ENCODE data around the gene GAB2. TPM values are rescaled to one million over a fixed set of nuclear protein-coding genes. Genes with fewer than 3 reads are reported as not detected.

The GAB2 gene
- polyA plus RNA-seq, 2 donors, result 6.2 to 6.6 TPM

DNA sequence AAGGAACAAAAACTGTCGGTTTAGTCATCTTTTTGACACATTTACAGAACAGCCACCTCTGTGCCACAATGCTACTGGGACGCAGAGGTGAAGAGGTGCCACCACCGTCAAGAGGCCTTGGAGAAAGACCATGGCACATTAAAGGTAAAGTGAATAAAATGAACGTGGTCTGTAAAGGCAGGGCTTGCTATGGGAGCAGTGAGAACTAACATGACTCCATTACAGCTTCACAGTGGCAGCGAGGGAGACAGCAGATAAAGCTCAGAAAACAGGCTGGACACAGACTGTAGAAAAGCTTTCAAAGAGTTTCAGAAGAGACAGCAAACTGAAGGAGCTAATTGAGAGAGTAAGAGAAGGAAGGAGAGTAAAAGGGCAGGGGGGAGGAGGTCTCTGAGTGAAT lies 102.9 kb downstream of the GAB2 start:
- 74 to 82% methylated on average over 5 of the region's 5 CpGs for WGBS, 2 donors
- Histone ChIP-seq H3K27me3 (ENCODE audit: control insufficient read depth in 1 of 2, insufficient read depth in 2 of 2, low read length in 2 of 2) (no peaks in the 10 kb centered on the region), H3K9me3 (ENCODE audit: control insufficient read depth in 2 of 2, insufficient read depth in 1 of 2, low read depth in 1 of 2, low read length in 1 of 2) (no peaks in the 10 kb centered on the region), H3K4me1 (ENCODE audit: control insufficient read depth in 2 of 2, insufficient read depth in 2 of 2, low read length in 1 of 2) (peaks cover 4 to 6% of the 10 kb centered on the region in 2 donors), H3K36me3 (ENCODE audit: control insufficient read depth in 2 of 2, insufficient read depth in 2 of 2, low read length in 1 of 2) (no peaks in the 10 kb centered on the region), H3K27ac (ENCODE audit: low read depth in 2 of 2, low read length in 1 of 2) (no peak overlapping the region), H3K4me3 (ENCODE audit: low read depth in 1 of 2, low read length in 2 of 2) (no peak overlapping the region)

DNA sequence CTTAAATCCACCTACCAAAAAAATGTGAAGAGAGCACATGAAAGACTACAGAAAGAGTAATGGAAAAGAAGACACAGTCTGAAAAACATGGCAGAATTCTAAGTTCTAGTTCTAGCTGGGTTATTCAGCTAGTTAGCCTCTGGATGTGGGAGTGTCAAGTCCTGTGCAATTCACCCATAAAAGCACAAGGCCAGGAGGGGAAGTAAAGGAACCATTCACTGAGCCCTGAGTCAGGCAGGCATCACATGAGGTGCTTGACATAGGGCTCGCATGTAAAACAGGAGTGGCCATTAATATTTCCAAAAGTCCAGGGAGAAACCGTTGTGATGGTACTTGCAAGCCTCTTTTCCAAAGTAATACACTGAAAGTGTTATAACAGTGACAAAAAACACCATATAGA lies 103.7 kb downstream of the GAB2 start:
- Histone ChIP-seq H3K4me3 (ENCODE audit: low read depth in 1 of 2, low read length in 2 of 2) (no peak overlapping the region), H3K4me1 (ENCODE audit: control insufficient read depth in 2 of 2, insufficient read depth in 2 of 2, low read length in 1 of 2) (peaks cover 4 to 6% of the 10 kb centered on the region in 2 donors), H3K9me3 (ENCODE audit: control insufficient read depth in 2 of 2, insufficient read depth in 1 of 2, low read depth in 1 of 2, low read length in 1 of 2) (no peaks in the 10 kb centered on the region), H3K27me3 (ENCODE audit: control insufficient read depth in 1 of 2, insufficient read depth in 2 of 2, low read length in 2 of 2) (no peaks in the 10 kb centered on the region), H3K27ac (ENCODE audit: low read depth in 2 of 2, low read length in 1 of 2) (no peak overlapping the region), H3K36me3 (ENCODE audit: control insufficient read depth in 2 of 2, insufficient read depth in 2 of 2, low read length in 1 of 2) (no peaks in the 10 kb centered on the region)
- 79 to 83% methylated on average over 2 of the region's 2 CpGs for WGBS, 2 donors

DNA sequence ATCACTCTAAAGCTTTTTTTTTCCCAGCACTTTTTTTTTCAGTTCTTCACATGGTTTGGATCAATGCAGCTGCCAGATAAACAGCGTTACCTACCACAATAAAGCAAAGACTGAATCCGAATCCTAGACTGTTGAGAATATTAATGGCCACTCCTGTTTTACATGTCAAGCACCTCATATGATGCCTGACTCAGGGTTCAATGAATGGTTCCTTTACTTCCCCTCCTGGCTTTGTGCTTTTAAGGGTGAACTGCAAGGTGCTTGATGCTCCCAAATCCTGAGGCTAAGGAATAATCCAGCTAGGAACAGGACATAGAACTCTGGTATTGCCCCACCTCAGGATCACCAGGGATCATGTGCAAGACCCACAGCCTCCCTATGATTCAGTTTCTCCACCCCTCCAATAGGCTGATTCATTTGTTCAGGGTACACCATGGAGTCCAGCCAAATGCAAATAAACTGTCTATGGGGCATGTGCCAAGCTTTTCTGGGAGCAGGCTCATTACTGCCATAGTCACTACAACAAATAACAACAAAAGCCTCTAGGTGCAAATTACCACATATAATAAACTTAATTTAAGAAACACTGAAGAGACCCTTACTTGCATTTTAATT lies 104.3 kb downstream of the GAB2 start:
- 69 to 77% methylated on average over 2 of the region's 2 CpGs for WGBS, 2 donors
- H3K36me3 ChIP-seq (ENCODE audit: control insufficient read depth in 2 of 2, insufficient read depth in 2 of 2, low read length in 1 of 2), result no peaks in the 10 kb centered on the region

DNA sequence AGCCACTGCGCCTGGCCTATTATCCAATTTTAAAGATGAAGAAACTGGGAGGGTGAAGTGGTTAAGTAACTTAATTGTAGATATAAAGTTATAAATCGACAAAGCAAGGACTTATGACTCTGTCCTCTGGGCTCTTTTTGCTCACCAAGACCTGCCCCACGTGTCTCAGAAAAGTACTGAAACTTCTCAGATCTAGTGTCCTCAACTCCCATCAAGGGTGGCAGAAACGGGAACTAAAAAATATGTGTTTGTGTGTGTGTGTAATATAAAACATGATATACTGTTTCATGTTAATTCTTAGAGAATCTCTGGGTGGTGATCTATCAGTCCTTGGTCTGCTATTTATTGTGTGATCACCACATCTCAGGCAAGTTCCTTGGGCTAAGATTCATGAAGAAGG lies 104.9 kb downstream of the GAB2 start:
- peaks cover 4 to 6% of the 10 kb centered on the region in 2 donors for H3K4me1 ChIP-seq (ENCODE audit: control insufficient read depth in 2 of 2, insufficient read depth in 2 of 2, low read length in 1 of 2)
- no peaks in the 10 kb centered on the region for H3K9me3 ChIP-seq (ENCODE audit: control insufficient read depth in 2 of 2, insufficient read depth in 1 of 2, low read depth in 1 of 2, low read length in 1 of 2)
- no peaks in the 10 kb centered on the region for H3K36me3 ChIP-seq (ENCODE audit: control insufficient read depth in 2 of 2, insufficient read depth in 2 of 2, low read length in 1 of 2)
- no peak overlapping the region for H3K4me3 ChIP-seq (ENCODE audit: low read depth in 1 of 2, low read length in 2 of 2)
- H3K27me3 ChIP-seq (ENCODE audit: control insufficient read depth in 1 of 2, insufficient read depth in 2 of 2, low read length in 2 of 2), result no peaks in the 10 kb centered on the region
- H3K27ac ChIP-seq (ENCODE audit: low read depth in 2 of 2, low read length in 1 of 2), result peak overlapping the region in 1 of 2 donors; percentile 9
- 86 to 92% methylated on average over 4 of the region's 4 CpGs for WGBS, 2 donors

More for the DNA sequence above, 104.3 kb downstream of the GAB2 start:
- Histone ChIP-seq H3K4me1 (ENCODE audit: control insufficient read depth in 2 of 2, insufficient read depth in 2 of 2, low read length in 1 of 2) (peaks cover 4 to 6% of the 10 kb centered on the region in 2 donors), H3K27me3 (ENCODE audit: control insufficient read depth in 1 of 2, insufficient read depth in 2 of 2, low read length in 2 of 2) (no peaks in the 10 kb centered on the region), H3K27ac (ENCODE audit: low read depth in 2 of 2, low read length in 1 of 2) (peak overlapping the region; percentile 9 to 17), H3K9me3 (ENCODE audit: control insufficient read depth in 2 of 2, insufficient read depth in 1 of 2, low read depth in 1 of 2, low read length in 1 of 2) (no peaks in the 10 kb centered on the region), H3K4me3 (ENCODE audit: low read depth in 1 of 2, low read length in 2 of 2) (no peak overlapping the region)

DNA sequence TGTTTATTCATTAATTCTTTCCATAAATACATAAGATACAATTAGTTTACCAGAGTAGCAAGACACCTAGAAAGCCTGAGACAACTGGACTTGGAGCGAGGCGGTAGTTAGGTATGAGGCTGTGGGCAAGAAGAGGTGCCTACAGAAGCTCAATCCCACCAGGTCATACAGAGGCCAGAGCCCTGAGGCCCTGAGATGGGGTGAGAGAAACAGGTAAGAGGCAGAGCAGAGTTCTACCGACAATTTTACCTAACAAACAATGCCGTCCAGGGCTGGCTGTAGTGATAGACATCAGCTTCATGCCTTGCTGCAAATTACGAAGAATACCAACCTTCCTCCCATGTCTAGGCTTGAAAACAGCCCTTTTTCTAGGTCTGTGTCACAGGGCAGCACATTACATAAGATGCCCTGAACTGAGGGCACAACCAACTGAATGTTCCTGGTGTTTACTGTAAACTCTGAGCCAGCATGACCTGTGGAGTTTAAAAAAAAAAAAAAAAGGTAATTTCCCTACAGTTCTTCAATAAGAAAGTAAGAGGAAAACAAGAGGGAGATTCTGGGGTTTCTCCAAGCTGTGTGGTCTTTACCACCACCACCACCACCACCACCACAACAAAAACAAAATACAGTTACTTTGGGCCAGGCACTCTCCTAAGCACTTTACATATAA lies 105.8 kb downstream of the GAB2 start:
- Histone ChIP-seq H3K36me3 (ENCODE audit: control insufficient read depth in 2 of 2, insufficient read depth in 2 of 2, low read length in 1 of 2) (no peaks in the 10 kb centered on the region), H3K27me3 (ENCODE audit: control insufficient read depth in 1 of 2, insufficient read depth in 2 of 2, low read length in 2 of 2) (no peaks in the 10 kb centered on the region), H3K27ac (ENCODE audit: low read depth in 2 of 2, low read length in 1 of 2) (no peak overlapping the region), H3K4me1 (ENCODE audit: control insufficient read depth in 2 of 2, insufficient read depth in 2 of 2, low read length in 1 of 2) (peaks cover 4 to 6% of the 10 kb centered on the region in 2 donors), H3K4me3 (ENCODE audit: low read depth in 1 of 2, low read length in 2 of 2) (no peak overlapping the region), H3K9me3 (ENCODE audit: control insufficient read depth in 2 of 2, insufficient read depth in 1 of 2, low read depth in 1 of 2, low read length in 1 of 2) (no peaks in the 10 kb centered on the region)
- 73 to 81% methylated on average over 5 of the region's 5 CpGs for WGBS, 2 donors

DNA sequence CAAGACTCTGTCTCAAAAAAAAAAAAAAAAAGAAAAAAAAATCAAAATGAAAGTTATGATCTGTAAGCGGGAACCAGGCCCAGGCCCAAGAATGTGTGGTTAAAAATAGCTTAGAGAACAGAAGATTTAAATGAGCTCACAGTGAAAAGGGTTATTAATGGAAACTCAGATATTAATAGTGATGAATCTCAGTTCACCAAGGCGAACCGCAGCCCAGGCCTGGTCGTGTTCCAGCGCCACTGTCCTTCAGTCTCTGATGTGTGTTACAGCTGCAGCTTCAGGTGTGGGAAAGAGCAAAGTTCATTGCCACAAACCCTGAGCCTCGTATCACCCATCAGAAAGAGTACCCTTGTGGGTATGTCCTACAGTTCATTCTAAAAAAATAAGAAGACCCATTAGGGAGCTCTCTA lies 107.1 kb downstream of the GAB2 start:
- Histone ChIP-seq H3K27me3 (ENCODE audit: control insufficient read depth in 1 of 2, insufficient read depth in 2 of 2, low read length in 2 of 2) (no peaks in the 10 kb centered on the region), H3K9me3 (ENCODE audit: control insufficient read depth in 2 of 2, insufficient read depth in 1 of 2, low read depth in 1 of 2, low read length in 1 of 2) (no peaks in the 10 kb centered on the region), H3K4me3 (ENCODE audit: low read depth in 1 of 2, low read length in 2 of 2) (no peak overlapping the region), H3K4me1 (ENCODE audit: control insufficient read depth in 2 of 2, insufficient read depth in 2 of 2, low read length in 1 of 2) (peaks cover 2 to 6% of the 10 kb centered on the region in 2 donors), H3K36me3 (ENCODE audit: control insufficient read depth in 2 of 2, insufficient read depth in 2 of 2, low read length in 1 of 2) (no peaks in the 10 kb centered on the region), H3K27ac (ENCODE audit: low read depth in 2 of 2, low read length in 1 of 2) (no peak overlapping the region)
- WGBS, 2 donors, result 37 to 46% methylated on average over 6 of the region's 6 CpGs

DNA sequence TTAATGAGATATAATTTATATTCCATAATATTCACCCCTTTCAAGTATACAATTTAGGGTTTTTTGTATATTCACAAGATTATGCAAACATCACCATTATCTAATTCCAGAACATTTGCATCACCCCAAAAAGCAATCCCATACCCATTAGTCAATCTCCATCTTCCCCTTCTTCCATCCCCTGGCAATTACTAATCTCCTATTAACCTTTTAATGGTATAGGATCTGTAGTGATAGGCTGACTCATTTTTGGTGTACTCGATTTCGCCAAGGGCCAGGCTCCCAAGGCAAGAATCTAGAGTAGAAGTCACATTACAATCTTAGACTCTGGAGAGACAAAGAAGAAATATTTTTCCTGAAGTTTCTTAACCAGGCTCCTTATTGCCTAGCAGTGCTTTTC lies 113.4 kb downstream of the GAB2 start:
- Histone ChIP-seq H3K27me3 (ENCODE audit: control insufficient read depth in 1 of 2, insufficient read depth in 2 of 2, low read length in 2 of 2) (no peaks in the 10 kb centered on the region), H3K4me3 (ENCODE audit: low read depth in 1 of 2, low read length in 2 of 2) (no peak overlapping the region), H3K4me1 (ENCODE audit: control insufficient read depth in 2 of 2, insufficient read depth in 2 of 2, low read length in 1 of 2) (no peaks in the 10 kb centered on the region), H3K27ac (ENCODE audit: low read depth in 2 of 2, low read length in 1 of 2) (no peak overlapping the region), H3K9me3 (ENCODE audit: control insufficient read depth in 2 of 2, insufficient read depth in 1 of 2, low read depth in 1 of 2, low read length in 1 of 2) (no peaks in the 10 kb centered on the region), H3K36me3 (ENCODE audit: control insufficient read depth in 2 of 2, insufficient read depth in 2 of 2, low read length in 1 of 2) (no peaks in the 10 kb centered on the region)
- WGBS, 2 donors, result 88% methylated on average over 2 of the region's 2 CpGs

DNA sequence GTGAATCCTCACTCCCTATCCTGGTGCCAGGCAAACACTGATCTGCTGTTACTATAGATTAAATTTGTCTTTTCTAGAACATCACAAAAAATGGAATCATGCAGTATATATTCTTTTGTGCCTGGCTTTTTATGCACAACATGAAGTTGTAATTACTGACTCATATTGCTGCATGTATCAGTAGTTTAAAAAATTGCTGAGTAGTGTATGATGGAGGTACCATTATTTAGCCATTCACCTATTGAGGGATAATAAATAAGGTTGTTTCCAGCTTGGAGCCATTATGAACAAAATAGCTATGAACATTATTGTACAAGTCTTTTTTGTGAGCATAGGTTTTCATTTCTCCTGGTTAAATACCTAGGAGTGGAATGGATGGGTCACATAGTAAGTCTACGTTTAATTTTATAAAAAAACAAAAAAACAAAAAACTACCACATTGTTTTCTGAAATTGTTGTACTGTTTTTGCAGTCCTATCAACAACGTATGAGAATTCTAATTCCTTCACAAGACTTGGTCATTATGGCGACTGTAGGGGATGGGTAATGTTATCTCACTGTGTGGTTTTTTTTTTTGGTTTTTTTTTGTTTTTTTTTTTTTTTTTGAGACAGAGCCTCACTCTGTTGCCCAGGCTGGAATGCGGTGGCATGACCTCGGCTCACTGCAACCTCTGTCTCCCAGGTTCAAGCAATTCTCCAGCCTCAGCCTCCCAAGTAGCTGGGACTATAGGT lies 117.3 kb downstream of the GAB2 start:
- Histone ChIP-seq H3K9me3 (ENCODE audit: control insufficient read depth in 2 of 2, insufficient read depth in 1 of 2, low read depth in 1 of 2, low read length in 1 of 2) (no peaks in the 10 kb centered on the region), H3K4me3 (ENCODE audit: low read depth in 1 of 2, low read length in 2 of 2) (no peak overlapping the region), H3K27ac (ENCODE audit: low read depth in 2 of 2, low read length in 1 of 2) (no peak overlapping the region), H3K27me3 (ENCODE audit: control insufficient read depth in 1 of 2, insufficient read depth in 2 of 2, low read length in 2 of 2) (no peaks in the 10 kb centered on the region), H3K36me3 (ENCODE audit: control insufficient read depth in 2 of 2, insufficient read depth in 2 of 2, low read length in 1 of 2) (no peaks in the 10 kb centered on the region), H3K4me1 (ENCODE audit: control insufficient read depth in 2 of 2, insufficient read depth in 2 of 2, low read length in 1 of 2) (no peaks in the 10 kb centered on the region)
- 93 to 97% methylated on average over 5 of the region's 5 CpGs for WGBS, 2 donors

DNA sequence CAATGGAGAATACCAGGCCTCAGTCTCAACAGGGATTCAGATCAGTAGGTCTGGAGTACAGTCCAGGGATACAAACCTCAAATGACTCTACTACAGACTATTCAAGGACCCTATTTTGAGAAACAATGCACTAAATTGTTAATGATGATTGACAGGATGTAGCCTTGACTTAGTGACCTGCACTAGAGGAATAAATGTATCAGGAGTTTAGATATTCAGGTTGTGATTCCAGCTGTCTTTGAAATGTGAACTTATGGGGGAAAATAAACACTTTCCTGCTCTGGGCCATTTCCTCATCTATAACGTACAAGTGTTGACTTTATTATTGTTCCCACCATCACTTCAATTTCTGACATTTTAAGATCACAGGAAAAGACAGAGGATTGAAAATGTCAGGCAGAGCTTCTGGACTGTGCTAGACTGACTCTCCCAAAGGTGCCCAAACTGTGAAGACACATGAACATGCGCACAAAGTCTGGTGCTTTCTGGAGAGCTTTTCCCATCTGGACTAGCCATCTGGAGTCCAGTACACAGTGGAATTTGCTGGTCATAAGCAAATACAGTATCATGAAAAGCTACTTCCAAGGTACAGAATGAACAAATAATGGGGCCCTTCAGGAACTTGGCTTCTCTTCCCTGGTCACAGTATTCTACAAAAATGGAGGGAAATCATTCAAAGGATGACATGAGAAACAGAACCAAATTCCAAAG lies 118.5 kb downstream of the GAB2 start:
- Histone ChIP-seq H3K27ac (ENCODE audit: low read depth in 2 of 2, low read length in 1 of 2) (no peak overlapping the region), H3K9me3 (ENCODE audit: control insufficient read depth in 2 of 2, insufficient read depth in 1 of 2, low read depth in 1 of 2, low read length in 1 of 2) (no peaks in the 10 kb centered on the region)
- 77 to 83% methylated on average over 2 of the region's 2 CpGs for WGBS, 2 donors

More for the DNA sequence above, 118.5 kb downstream of the GAB2 start:
- Histone ChIP-seq H3K36me3 (ENCODE audit: control insufficient read depth in 2 of 2, insufficient read depth in 2 of 2, low read length in 1 of 2) (no peaks in the 10 kb centered on the region), H3K4me3 (ENCODE audit: low read depth in 1 of 2, low read length in 2 of 2) (no peak overlapping the region), H3K27me3 (ENCODE audit: control insufficient read depth in 1 of 2, insufficient read depth in 2 of 2, low read length in 2 of 2) (no peaks in the 10 kb centered on the region), H3K4me1 (ENCODE audit: control insufficient read depth in 2 of 2, insufficient read depth in 2 of 2, low read length in 1 of 2) (no peaks in the 10 kb centered on the region)
